Spinal cord (tissue), 10 donors: ENCODE results near the gene CTTNBP2. TPM values are rescaled to one million over a fixed set of nuclear protein-coding genes. Genes with fewer than 3 reads are reported as not detected.

Experiments
- DNase-seq, 6 donors: peaks; one replicate each; pipeline versions ENCODE4 v3.0.0 to v3.0.0-alpha.2; 2013 to 2015; ENCODE audit warnings: low spot score in 6 of 6, low read depth in 4 of 6
- H3K27ac ChIP-seq: one replicate; pipeline ENCODE4 v1.5.1; 2013; ENCODE audit warnings: low read depth, low read length, control low read depth
- H3K27me3 ChIP-seq: one replicate; pipeline ENCODE4 v1.6.1; 2013; ENCODE audit warnings: low read length; ENCODE audit not compliant: control insufficient read depth, insufficient read depth
- H3K36me3 ChIP-seq: one replicate; pipeline ENCODE4 v1.6.1; 2013; ENCODE audit warnings: low read length; ENCODE audit not compliant: control insufficient read depth, insufficient read depth
- H3K4me1 ChIP-seq: one replicate; pipeline ENCODE4 v1.6.1; 2013; ENCODE audit warnings: low read length; ENCODE audit not compliant: control insufficient read depth, insufficient read depth
- H3K4me3 ChIP-seq: one replicate; pipeline ENCODE4 v1.5.1; 2013; ENCODE audit warnings: low read depth, low read length, control low read depth
- H3K9me3 ChIP-seq: one replicate; pipeline ENCODE4 v1.6.1; 2013; ENCODE audit warnings: low read length; ENCODE audit not compliant: control insufficient read depth, insufficient read depth
- WGBS: methylation state at CpG from one replicate; pipeline ENCODE4 v1.1.5; 2013; ENCODE audit warnings: missing lambda C conversion rate; ENCODE audit not compliant: insufficient coverage; 5-methylcytosine and 5-hydroxymethylcytosine counted together
- polyA plus RNA-seq, 2 donors: library from polyadenylated mRNA; unstranded; fragments of 120-200 nt; gene quantifications; one replicate each; pipeline ENCODE4 v1.2.1, GENCODE V29; 2013; ENCODE audit not compliant: insufficient read length in 2 of 2
- total RNA-seq, 2 donors: library from RNA; depleted of rRNA in 1 of 2; stranded (reverse); fragments of 120-200 nt in 1 of 2; fragments of >200 nt in 1 of 2; gene quantifications; one replicate each; pipeline versions ENCODE4 v1.2.3 to v1.2.4, GENCODE V29; 2013 to 2014
- donor health status: healthy.

The CTTNBP2 gene
- total and polyA plus RNA-seq, 4 donors, result 17.6 to 41.7 (median 31.3) TPM

DNA sequence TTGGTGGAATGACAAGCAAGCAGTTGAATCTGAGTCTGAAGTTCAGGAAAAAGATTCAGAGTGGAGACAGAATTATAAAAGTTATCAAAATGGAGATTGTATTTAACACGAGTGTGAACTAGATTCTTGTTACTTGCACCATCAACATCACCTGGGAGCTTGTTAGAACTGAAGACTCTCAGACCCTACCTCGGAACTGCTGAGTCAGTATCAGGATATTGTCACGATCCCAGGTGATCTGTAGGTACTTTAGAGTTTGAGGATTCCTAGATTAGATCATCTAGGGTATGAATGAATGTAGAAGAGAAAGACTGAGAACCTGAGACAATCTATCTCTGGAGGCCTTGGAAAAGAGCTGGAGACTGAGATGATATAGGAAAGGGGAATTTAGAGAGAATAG lies 194.1 kb downstream of the CTTNBP2 start:
- H3K4me1 ChIP-seq, result no peaks in the 10 kb centered on the region
- no peak overlapping the region for H3K27ac ChIP-seq
- H3K36me3 ChIP-seq, result no peaks in the 10 kb centered on the region
- H3K27me3 ChIP-seq, result peaks cover 2% of the 10 kb centered on the region
- WGBS, result 100% methylated on average over 2 of the region's 3 CpGs
- no peak for DNase-seq
- H3K9me3 ChIP-seq, result no peaks in the 10 kb centered on the region
- no peak overlapping the region for H3K4me3 ChIP-seq

DNA sequence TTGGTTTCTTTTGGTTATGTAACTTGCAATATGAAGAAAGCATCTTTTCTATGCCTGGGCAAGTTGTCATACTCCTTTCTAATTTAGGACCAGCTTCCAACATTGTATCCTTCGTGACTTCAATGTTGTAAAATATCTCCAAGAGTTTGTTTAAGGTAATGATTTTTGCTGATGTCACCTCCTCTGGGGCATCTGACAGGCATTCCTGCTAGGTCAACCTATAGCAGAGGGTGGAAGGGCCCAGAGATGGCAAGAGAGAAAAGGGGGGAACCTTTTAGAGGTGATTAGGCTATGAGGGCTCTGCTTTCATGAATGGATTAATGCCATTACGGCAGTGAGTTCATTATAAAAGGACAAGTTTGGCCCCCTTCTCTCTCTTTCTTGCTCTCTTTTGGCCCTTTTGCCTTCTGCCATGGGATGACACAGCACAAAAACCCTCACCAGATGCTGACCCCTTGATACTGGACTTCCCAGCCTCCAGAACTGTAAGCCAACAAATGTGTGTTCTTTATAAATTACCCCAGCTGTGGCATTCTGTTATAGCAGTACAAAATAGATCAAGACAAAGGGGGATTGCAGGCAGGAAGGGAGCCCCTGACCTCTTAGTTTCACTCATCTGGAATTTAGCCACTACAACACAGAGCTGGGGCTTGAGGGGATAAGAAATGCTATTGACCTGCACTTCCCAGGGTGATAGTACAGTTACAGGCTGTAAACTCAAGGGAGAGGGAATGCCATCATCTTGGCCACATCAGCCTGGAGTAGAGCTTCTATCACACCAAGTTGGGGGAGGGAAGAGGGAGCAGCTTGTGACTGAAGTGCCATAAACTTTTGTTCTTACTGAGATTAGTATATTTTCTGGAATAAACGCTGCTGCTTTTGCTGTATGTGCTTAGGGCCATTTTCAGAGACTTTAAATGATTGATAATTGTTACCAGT lies 197.5 kb downstream of the CTTNBP2 start:
- Histone ChIP-seq H3K4me1 (peaks cover 6% of the 10 kb centered on the region), H3K9me3 (no peaks in the 10 kb centered on the region), H3K27ac (no peak overlapping the region), H3K36me3 (no peaks in the 10 kb centered on the region), H3K4me3 (no peak overlapping the region), H3K27me3 (no peaks in the 10 kb centered on the region)
- WGBS, result 67% methylated on average over 1 of the region's 3 CpGs
- no peak for DNase-seq

DNA sequence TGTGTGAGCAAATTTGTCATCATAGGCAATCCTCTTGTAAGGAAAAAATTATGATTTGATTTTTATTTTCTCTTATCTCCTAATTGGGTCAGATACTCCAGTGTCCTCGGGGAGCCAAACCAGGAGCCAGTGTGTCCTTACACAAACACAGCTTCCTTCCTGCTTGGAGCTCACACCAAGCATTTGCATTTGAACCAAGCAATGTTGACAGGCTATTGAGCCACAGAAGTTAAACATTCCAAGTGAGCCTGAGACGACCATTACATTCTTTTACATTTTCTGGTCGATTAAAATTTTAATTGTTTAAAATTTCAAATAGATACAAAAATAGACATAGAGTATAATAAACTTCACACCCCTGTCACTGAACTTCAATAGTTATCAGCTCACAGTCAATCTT lies 198.6 kb downstream of the CTTNBP2 start:
- Histone ChIP-seq H3K36me3 (no peaks in the 10 kb centered on the region), H3K4me3 (no peak overlapping the region), H3K4me1 (peaks cover 6% of the 10 kb centered on the region), H3K27ac (no peak overlapping the region), H3K27me3 (no peaks in the 10 kb centered on the region), H3K9me3 (no peaks in the 10 kb centered on the region)
- DNase-seq, result no peak
- 0% methylated on average over 1 of the region's 3 CpGs for WGBS

DNA sequence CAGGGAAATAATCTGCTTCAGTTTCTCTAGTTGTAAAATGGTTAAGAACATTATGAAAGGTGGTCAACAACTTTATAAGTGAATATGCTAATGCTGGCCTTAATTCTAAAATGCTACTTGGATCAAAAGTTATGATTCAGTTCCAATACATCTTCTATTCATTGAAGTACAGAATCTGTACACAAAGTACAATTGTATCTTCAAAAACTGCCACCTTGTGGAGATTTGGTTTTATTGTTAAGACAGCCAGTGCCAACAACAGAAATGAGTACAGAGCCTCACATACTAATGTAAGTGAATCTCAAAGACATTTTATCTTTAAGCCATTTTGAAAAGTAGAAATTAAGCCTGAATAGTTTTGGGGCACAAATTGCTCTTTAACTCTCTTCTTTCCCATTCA lies 199.4 kb downstream of the CTTNBP2 start:
- DNase-seq, result peak in 2 of 6 donors; percentile 55 to 84

DNA sequence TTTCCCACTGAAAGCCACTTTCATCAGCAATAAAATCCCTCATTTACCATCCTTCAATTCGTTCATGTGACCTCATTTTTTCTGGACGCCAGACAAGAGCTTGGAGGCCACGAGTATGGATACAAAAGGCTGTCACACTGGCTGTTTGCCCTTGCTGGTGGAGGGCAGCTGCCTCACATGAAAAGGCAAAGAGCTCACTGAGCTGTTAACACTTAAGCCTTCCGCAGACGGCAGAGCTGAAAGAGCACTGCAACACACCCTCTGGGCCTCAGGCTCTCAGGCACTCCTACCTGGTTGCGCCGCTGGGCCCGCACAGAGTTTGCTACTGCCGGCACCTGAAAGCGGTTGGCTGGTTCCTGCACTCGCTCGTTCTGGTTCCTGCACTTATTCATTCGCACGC lies 199.9 kb downstream of the CTTNBP2 start:
- Histone ChIP-seq H3K27ac (peak overlapping the region; percentile 53), H3K4me3 (no peak overlapping the region), H3K36me3 (no peaks in the 10 kb centered on the region), H3K4me1 (peaks cover 6% of the 10 kb centered on the region), H3K9me3 (no peaks in the 10 kb centered on the region), H3K27me3 (no peaks in the 10 kb centered on the region)
- DNase-seq, result peak in 4 of 6 donors; percentile 28 to 74 (median 43)
- WGBS, result 43% methylated on average over 14 of the region's 14 CpGs

More for the DNA sequence above, 199.4 kb downstream of the CTTNBP2 start:
- no peaks in the 10 kb centered on the region for H3K27me3 ChIP-seq
- H3K9me3 ChIP-seq, result no peaks in the 10 kb centered on the region
- peaks cover 6% of the 10 kb centered on the region for H3K4me1 ChIP-seq
- peak overlapping the region; percentile 53 for H3K27ac ChIP-seq
- H3K4me3 ChIP-seq, result no peak overlapping the region
- H3K36me3 ChIP-seq, result no peaks in the 10 kb centered on the region

DNA sequence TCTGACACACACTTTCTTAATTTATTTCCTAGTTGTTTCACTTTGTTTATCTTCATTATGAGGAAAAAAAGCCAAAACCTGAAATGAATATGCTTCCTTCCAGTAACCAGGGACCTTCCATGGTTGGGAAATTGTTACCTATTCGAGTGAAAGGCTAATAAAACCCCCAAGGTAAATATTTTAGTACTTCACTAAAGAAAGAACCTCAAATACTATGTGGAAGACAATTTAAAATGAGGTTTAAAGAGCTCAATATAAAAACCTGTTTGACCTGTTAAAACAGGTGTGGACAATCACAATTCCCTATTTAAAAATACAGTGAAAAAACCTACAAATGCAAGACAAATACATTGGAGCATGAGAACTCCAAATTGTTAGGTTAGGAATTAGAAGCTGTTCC lies 200.8 kb downstream of the CTTNBP2 start:
- Histone ChIP-seq H3K4me3 (no peak overlapping the region), H3K4me1 (peaks cover 6% of the 10 kb centered on the region), H3K9me3 (no peaks in the 10 kb centered on the region), H3K36me3 (no peaks in the 10 kb centered on the region), H3K27ac (no peak overlapping the region), H3K27me3 (no peaks in the 10 kb centered on the region)
- no peak for DNase-seq
- WGBS, result no CpG with 5 or more reads among the region's 1 CpG

DNA sequence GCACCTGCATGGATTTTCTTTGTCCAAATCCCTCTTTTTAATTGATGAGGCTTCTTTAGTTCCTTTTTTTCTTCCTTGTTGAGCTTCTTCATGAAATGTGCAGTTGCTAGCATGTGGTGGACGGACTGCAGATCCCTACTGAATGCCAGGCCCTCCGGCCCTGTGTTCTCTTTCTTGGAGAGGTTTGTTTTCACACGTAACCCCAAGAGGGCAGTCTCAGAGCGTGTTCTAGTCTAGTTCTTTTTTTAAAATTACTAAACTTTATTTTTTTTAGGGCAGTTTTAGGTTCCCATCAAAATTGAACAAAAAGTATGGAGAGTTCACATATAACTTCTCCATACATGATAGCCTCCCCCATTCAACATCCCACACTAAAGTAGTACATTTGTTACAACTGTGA lies 203.4 kb downstream of the CTTNBP2 start:
- no peaks in the 10 kb centered on the region for H3K9me3 ChIP-seq
- no peaks in the 10 kb centered on the region for H3K36me3 ChIP-seq
- WGBS, result no CpG with 5 or more reads among the region's 4 CpGs
- H3K27ac ChIP-seq, result no peak overlapping the region
- no peaks in the 10 kb centered on the region for H3K27me3 ChIP-seq
- peaks cover 6% of the 10 kb centered on the region for H3K4me1 ChIP-seq
- no peak for DNase-seq
- no peak overlapping the region for H3K4me3 ChIP-seq

DNA sequence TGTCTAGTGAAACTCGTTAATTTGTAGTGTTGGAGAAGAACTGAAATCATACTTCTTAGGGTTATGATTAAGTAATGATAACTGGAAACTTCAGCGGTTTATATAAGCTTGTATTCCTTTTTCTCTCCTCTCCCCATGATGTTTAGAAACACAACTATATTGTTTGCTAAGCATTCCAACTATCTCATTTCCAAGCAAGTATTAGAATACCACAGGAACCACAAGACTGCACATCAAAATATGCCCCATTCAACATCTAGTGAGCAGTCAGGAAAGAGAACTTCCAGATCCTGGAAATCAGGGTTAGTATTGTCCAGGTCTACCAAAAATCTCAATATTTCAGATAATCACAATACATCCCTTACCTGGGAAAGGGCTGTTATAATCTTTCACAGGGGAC lies 205.8 kb downstream of the CTTNBP2 start:
- no CpG with 5 or more reads among the region's 2 CpGs for WGBS

DNA sequence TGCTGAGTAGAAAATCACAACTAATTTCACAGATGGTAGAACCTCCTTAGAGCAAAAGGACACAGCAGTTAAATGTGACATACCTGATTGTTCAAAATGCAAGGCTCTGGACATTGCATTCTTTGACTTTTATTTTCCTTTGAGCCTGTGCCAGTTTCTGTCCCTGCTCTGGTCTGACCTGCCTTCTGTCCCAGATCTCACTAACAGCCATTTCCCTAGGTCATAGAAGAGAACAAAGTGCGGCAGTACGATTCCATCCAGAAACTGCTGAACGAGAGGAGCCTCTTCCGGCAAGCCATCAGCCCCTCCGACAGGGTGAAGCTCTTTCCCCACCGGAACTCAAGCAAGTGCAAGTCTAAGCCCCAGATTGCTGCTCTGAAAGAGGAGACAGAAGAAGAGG lies 206.6 kb downstream of the CTTNBP2 start:
- H3K36me3 ChIP-seq, result no peaks in the 10 kb centered on the region
- DNase-seq, result no peak
- H3K27ac ChIP-seq, result no peak overlapping the region
- WGBS, result 92% methylated on average over 6 of the region's 6 CpGs
- no peaks in the 10 kb centered on the region for H3K4me1 ChIP-seq
- no peaks in the 10 kb centered on the region for H3K9me3 ChIP-seq
- H3K4me3 ChIP-seq, result no peak overlapping the region
- H3K27me3 ChIP-seq, result no peaks in the 10 kb centered on the region

More for the DNA sequence above, 205.8 kb downstream of the CTTNBP2 start:
- no peak for DNase-seq
- no peak overlapping the region for H3K4me3 ChIP-seq
- no peaks in the 10 kb centered on the region for H3K9me3 ChIP-seq
- no peaks in the 10 kb centered on the region for H3K27me3 ChIP-seq
- H3K36me3 ChIP-seq, result no peaks in the 10 kb centered on the region
- H3K27ac ChIP-seq, result no peak overlapping the region
- no peaks in the 10 kb centered on the region for H3K4me1 ChIP-seq

DNA sequence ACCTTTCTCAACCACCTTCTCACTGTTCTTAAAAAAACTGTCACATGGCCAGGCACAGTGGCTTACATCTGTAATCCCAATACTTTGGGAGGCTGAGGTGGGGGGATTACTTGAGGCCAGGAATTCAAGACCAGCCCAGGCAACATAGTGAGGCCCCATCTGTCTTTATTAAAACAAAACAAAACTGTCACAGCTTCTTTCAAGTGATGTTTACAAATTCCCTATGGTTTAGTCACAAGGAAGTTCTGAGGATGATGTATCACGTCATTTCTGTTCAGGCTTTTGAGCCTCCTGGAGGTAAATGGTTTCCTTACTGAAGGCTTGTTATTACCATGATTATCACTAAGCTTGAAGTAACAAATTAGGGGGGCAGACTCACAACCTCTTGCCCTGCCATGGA lies 207.2 kb downstream of the CTTNBP2 start:
- H3K36me3 ChIP-seq, result no peaks in the 10 kb centered on the region
- H3K9me3 ChIP-seq, result no peaks in the 10 kb centered on the region
- no CpG with 5 or more reads among the region's 1 CpG for WGBS
- no peak for DNase-seq
- no peaks in the 10 kb centered on the region for H3K27me3 ChIP-seq
- H3K4me3 ChIP-seq, result no peak overlapping the region
- H3K4me1 ChIP-seq, result no peaks in the 10 kb centered on the region
- no peak overlapping the region for H3K27ac ChIP-seq
